ENCODE measurements around the gene BARX2.

DNA sequence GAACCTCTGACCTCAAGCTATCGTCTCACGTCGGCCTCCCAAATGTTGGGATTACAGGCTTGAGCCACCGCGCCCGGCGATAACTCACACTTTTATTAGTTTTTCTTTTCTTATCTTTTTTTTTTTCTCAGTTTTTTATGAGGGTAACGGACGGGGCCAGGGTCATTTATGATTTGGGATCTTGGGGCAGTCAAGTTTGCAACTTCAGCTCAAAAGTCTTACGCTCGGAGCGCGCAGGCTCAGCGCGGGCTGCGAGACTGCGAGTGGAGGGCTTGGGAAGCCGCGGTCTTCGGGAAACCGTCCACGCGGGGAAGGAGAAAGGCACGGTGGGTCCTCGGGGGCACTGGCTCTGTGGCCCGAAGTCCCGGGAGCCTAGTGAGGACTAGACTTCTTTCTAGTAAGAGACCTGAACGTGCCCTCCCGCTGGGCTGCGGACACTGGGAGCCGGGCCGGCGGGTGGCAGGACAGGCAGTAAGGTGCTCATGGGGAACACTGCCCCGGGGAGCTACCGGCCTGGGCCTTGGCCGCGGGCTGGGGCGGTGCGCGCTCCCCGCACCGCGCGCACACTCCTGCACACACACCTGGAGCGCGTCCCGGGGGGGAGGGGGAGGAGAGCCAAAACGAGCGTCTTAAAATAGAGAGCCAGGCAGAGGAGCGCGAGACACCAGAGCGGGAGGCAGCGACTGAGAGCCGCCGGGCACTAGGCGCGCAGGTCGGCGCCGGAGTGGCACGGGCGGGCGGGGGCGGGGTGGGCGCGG, 476 bp upstream of the BARX2 start:
- TF ChIP-seq, protein P1, sequence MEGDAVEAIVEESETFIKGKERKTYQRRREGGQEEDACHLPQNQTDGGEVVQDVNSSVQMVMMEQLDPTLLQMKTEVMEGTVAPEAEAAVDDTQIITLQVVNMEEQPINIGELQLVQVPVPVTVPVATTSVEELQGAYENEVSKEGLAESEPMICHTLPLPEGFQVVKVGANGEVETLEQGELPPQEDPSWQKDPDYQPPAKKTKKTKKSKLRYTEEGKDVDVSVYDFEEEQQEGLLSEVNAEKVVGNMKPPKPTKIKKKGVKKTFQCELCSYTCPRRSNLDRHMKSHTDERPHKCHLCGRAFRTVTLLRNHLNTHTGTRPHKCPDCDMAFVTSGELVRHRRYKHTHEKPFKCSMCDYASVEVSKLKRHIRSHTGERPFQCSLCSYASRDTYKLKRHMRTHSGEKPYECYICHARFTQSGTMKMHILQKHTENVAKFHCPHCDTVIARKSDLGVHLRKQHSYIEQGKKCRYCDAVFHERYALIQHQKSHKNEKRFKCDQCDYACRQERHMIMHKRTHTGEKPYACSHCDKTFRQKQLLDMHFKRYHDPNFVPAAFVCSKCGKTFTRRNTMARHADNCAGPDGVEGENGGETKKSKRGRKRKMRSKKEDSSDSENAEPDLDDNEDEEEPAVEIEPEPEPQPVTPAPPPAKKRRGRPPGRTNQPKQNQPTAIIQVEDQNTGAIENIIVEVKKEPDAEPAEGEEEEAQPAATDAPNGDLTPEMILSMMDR (conservative IDR thresholded peaks at IDR 0.05; ENCODE audit: low read depth, low read length), result no peak
- TF ChIP-seq EZH2 (IDR thresholded peaks at IDR 0.05; ENCODE audit: low read length, unreplicated experiment) (no peak), EZH2phosphoT487 (IDR thresholded peaks at IDR 0.05; ENCODE audit: borderline replicate concordance, low read length) (peak; percentile 76)

Data from PC-3 (cell line).